Naive thymus-derived CD4-positive, alpha-beta T cell (primary cell): ENCODE measurements around the gene TAC4. TPM values are rescaled to one million over a fixed set of nuclear protein-coding genes. Genes with fewer than 3 reads are reported as not detected.

Experiments used
- ATAC-seq: fragments of 150-1000 bp; cut with Tn5 transposase; 2 replicates; pipeline ENCODE4 v1.10.0; 2021; ENCODE audit warnings: mild to moderate bottlenecking, moderate library complexity
- CTCF ChIA-PET: fragments of 350-600 bp; sonication (Branson Sonifier 250); formaldehyde crosslinking; loops from one replicate; lab custom pipeline; 2021; ENCODE audit warnings: antibody characterized with exemption; lab: Charles Lee
- POLR2A ChIA-PET: fragments of 350-600 bp; sonication (Branson Sonifier 250); formaldehyde crosslinking; loops from one replicate; lab custom pipeline; 2021; ENCODE audit warnings: antibody characterized with exemption, inconsistent platforms; lab: Charles Lee
- DNase-seq, 9 donors: peaks; one replicate each; pipeline versions ENCODE4 v3.0.0 to v3.0.0-alpha.2; 2020 to 2022; ENCODE audit warnings: mixed read lengths in 1 of 9
- H3K27ac ChIP-seq: one replicate; pipeline ENCODE4 v1.7.0; 2013; ENCODE audit warnings: mild to moderate bottlenecking, low read depth, low read length, moderate library complexity
- H3K27me3 ChIP-seq, 2 donors: one replicate each; pipeline ENCODE4 v1.7.0; 2013; ENCODE audit warnings: low read length in 2 of 2, mild to moderate bottlenecking in 2 of 2, moderate library complexity in 2 of 2; ENCODE audit not compliant: control insufficient read depth in 2 of 2, insufficient read depth in 2 of 2
- H3K36me3 ChIP-seq, 3 experiments: 1 replicate in 2 of 3; 2 replicates in 1 of 3; pipeline ENCODE4 v1.7.0; 2013; ENCODE audit warnings: low read length in 3 of 3, mild to moderate bottlenecking in 3 of 3, moderate library complexity in 1 of 3; ENCODE audit not compliant: insufficient read depth in 3 of 3, control insufficient read depth in 2 of 3
- H3K4me1 ChIP-seq, 2 donors: one replicate each; pipeline ENCODE4 v1.7.0; 2013; ENCODE audit warnings: low read length in 2 of 2, mild to moderate bottlenecking in 2 of 2, moderate library complexity in 1 of 2; ENCODE audit not compliant: control insufficient read depth in 2 of 2, insufficient read depth in 2 of 2
- H3K4me3 ChIP-seq: 2 replicates; pipeline ENCODE4 v1.7.0; 2013; ENCODE audit warnings: mild to moderate bottlenecking, low read length
- H3K9me3 ChIP-seq, 3 experiments: 1 replicate in 2 of 3; 2 replicates in 1 of 3; pipeline ENCODE4 v1.7.0; 2013; ENCODE audit warnings: low read length in 3 of 3; ENCODE audit not compliant: control insufficient read depth in 2 of 3
- H3K27ac Mint-ChIP-seq, 9 donors: one replicate each; pipeline ENCODE4 v1.8.0; 2020 to 2022; ENCODE audit warnings: mixed read lengths in 9 of 9, mild to moderate bottlenecking in 8 of 9, moderate library complexity in 5 of 9, inconsistent platforms in 2 of 9
- H3K27me3 Mint-ChIP-seq, 5 donors: one replicate each; pipeline ENCODE4 v1.8.0; 2021 to 2022; ENCODE audit warnings: mixed read lengths in 5 of 5, mild to moderate bottlenecking in 1 of 5
- H3K36me3 Mint-ChIP-seq, 5 donors: one replicate each; pipeline ENCODE4 v1.8.0; 2020 to 2022; ENCODE audit warnings: mixed read lengths in 5 of 5, mild to moderate bottlenecking in 3 of 5, inconsistent platforms in 1 of 5
- H3K4me1 Mint-ChIP-seq, 7 donors: one replicate each; pipeline ENCODE4 v1.8.0; 2020 to 2022; ENCODE audit warnings: mixed read lengths in 7 of 7, mild to moderate bottlenecking in 3 of 7, inconsistent platforms in 1 of 7
- H3K4me3 Mint-ChIP-seq, 10 donors: one replicate each; pipeline ENCODE4 v1.8.0; 2020 to 2022; ENCODE audit warnings: mild to moderate bottlenecking in 10 of 10, mixed read lengths in 10 of 10, moderate library complexity in 6 of 10, inconsistent platforms in 2 of 10
- H3K9me3 Mint-ChIP-seq, 11 donors: one replicate each; pipeline ENCODE4 v1.8.0; 2020 to 2022; ENCODE audit warnings: mixed read lengths in 11 of 11, mild to moderate bottlenecking in 4 of 11, inconsistent platforms in 1 of 11, moderate library complexity in 1 of 11
- intact Hi-C, 2 donors: fragments of 100-400 bp; cut with micrococcal nuclease; formaldehyde crosslinking; loops; one replicate each; pipeline ENCODE4 v1.15.1; 2023
- polyA plus RNA-seq, 2 donors: library from polyadenylated mRNA; unstranded; fragments of 300-500 nt; fragmentation: Illumina TruSeq; gene quantifications; one replicate each; pipeline ENCODE4 v1.2.3, GENCODE V29; 2021
- total RNA-seq, 6 experiments: library from RNA in 5 of 6; stranded (reverse) in 5 of 6; gene quantifications; 1 replicate in 5 of 6; 2 replicates in 1 of 6; pipeline ENCODE4 v1.2.3 and lab custom pipeline; 2021 to 2026

Gene TAC4
- total and polyA plus RNA-seq, 7 experiments from 2014 or later, result not detected

- Histone ChIP-seq H3K27me3 (no peaks in the 10 kb centered on the region), H3K4me3 (no peak overlapping the region), H3K27ac (no peak overlapping the region), H3K36me3 (no peaks in the 10 kb centered on the region), H3K9me3 (no peaks in the 10 kb centered on the region), H3K4me1 (peaks cover 0 to 22% of the 10 kb centered on the region in 2 donors)
- CTCF ChIA-PET, result interaction anchor here (1.1 kb wide), 1 partner anchor 127 kb away, joined by 3 read pairs; no protein-coding TSS in a partner anchor
- H3K27ac Mint-ChIP-seq, result peak overlapping the region in 2 of 9 donors; percentile 2 to 89
- DNase-seq, result no peak
- POLR2A ChIA-PET, result no interaction called here
- no peak for ATAC-seq
- H3K4me1 Mint-ChIP-seq, result peaks cover 14 to 32% (median 23%) of the 10 kb centered on the region in 7 donors
- H3K4me3 Mint-ChIP-seq, result no peak overlapping the region
- intact Hi-C loops, result no loop called here
- H3K9me3 Mint-ChIP-seq, result no peaks in the 10 kb centered on the region
- H3K36me3 Mint-ChIP-seq, result peaks cover 0 to 4% (median 0%) of the 10 kb centered on the region in 5 donors
- H3K27me3 Mint-ChIP-seq, result peaks cover 0 to 8% (median 0%) of the 10 kb centered on the region in 5 donors
Measured at GRCh38 chr17:49870298-49870697, 22.4 kb upstream of the TAC4 start.

- CTCF ChIA-PET, result interaction anchor here (1.5 kb wide), 1 partner anchor 128 kb away, joined by 4 read pairs; no protein-coding TSS in a partner anchor
- H3K27ac ChIP-seq, result no peak overlapping the region
Measured at GRCh38 chr17:49869038-49869374, 21.1 kb upstream of the TAC4 start.

GRCh38 chr17:49866882-49867413 lies 19.1 kb upstream of the TAC4 start:
- CTCF ChIA-PET, result interaction anchor here (1.7 to 2.3 kb wide), 2 partner anchors 129 to 131 kb away, joined by 7 to 8 read pairs; no protein-coding TSS in a partner anchor
- Mint-ChIP-seq H3K4me3 (no peak overlapping the region), H3K9me3 (no peaks in the 10 kb centered on the region), H3K4me1 (peaks cover 0 to 18% (median 3%) of the 10 kb centered on the region in 7 donors), H3K27ac (no peak overlapping the region), H3K36me3 (peaks cover 0 to 4% (median 0%) of the 10 kb centered on the region in 5 donors), H3K27me3 (peaks cover 0 to 13% (median 0%) of the 10 kb centered on the region in 5 donors)
- no peak overlapping the region for H3K27ac ChIP-seq
- POLR2A ChIA-PET, result no interaction called here
- H3K4me3 ChIP-seq, result no peak overlapping the region
- H3K4me1 ChIP-seq, result peaks cover 0 to under 1% of the 10 kb centered on the region in 2 donors
- intact Hi-C loops, result no loop called here
- ATAC-seq (no peak), DNase-seq (no peak)
- H3K36me3 ChIP-seq, result no peaks in the 10 kb centered on the region
- no peaks in the 10 kb centered on the region for H3K9me3 ChIP-seq
- no peaks in the 10 kb centered on the region for H3K27me3 ChIP-seq

More at GRCh38 chr17:49869038-49869374, 21.1 kb upstream of the TAC4 start:
- POLR2A ChIA-PET, result no interaction called here
- no peak for DNase-seq
- H3K9me3 ChIP-seq, result no peaks in the 10 kb centered on the region
- H3K27ac Mint-ChIP-seq, result peak overlapping the region in 1 of 9 donors; percentile 45
- no peaks in the 10 kb centered on the region for H3K27me3 ChIP-seq
- intact Hi-C loops, result no loop called here
- H3K4me3 ChIP-seq, result no peak overlapping the region
- H3K4me1 Mint-ChIP-seq, result peaks cover 14 to 32% (median 23%) of the 10 kb centered on the region in 7 donors
- H3K36me3 ChIP-seq, result no peaks in the 10 kb centered on the region
- no peaks in the 10 kb centered on the region for H3K9me3 Mint-ChIP-seq
- no peak overlapping the region for H3K4me3 Mint-ChIP-seq
- no peak for ATAC-seq
- H3K27me3 Mint-ChIP-seq, result peaks cover 0 to 8% (median 0%) of the 10 kb centered on the region in 5 donors
- peaks cover 0 to 4% (median 0%) of the 10 kb centered on the region in 5 donors for H3K36me3 Mint-ChIP-seq
- peaks cover 0 to 21% of the 10 kb centered on the region in 2 donors for H3K4me1 ChIP-seq

- H3K4me3 ChIP-seq, result no peak overlapping the region
- H3K27me3 ChIP-seq, result no peaks in the 10 kb centered on the region
- H3K36me3 ChIP-seq, result no peaks in the 10 kb centered on the region
- DNase-seq (no peak), ATAC-seq (no peak)
- CTCF ChIA-PET, result interaction anchor here (0.8 to 2.3 kb wide), 3 partner anchors 10 to 132 kb away, joined by 3 to 8 read pairs (median 7); no protein-coding TSS in a partner anchor
- intact Hi-C loops, result no loop called here
- Mint-ChIP-seq H3K9me3 (no peaks in the 10 kb centered on the region), H3K4me1 (peaks cover 2 to 22% (median 3%) of the 10 kb centered on the region in 7 donors), H3K36me3 (peaks cover 0 to 4% (median 0%) of the 10 kb centered on the region in 5 donors), H3K4me3 (no peak overlapping the region), H3K27ac (no peak overlapping the region), H3K27me3 (peaks cover 0 to 16% (median 4%) of the 10 kb centered on the region in 5 donors)
- POLR2A ChIA-PET, result no interaction called here
- no peak overlapping the region for H3K27ac ChIP-seq
- no peaks in the 10 kb centered on the region for H3K9me3 ChIP-seq
- no peaks in the 10 kb centered on the region for H3K4me1 ChIP-seq
Measured at GRCh38 chr17:49866019-49866380, 18.1 kb upstream of the TAC4 start.

GRCh38 chr17:49862781-49863331 lies 15.0 kb upstream of the TAC4 start:
- ChIA-PET CTCF (interaction anchor here (0.7 to 8.7 kb wide), 2 partner anchors 11 to 135 kb away, joined by 3 to 88 read pairs; no protein-coding TSS in a partner anchor), POLR2A (no interaction called here)
- Mint-ChIP-seq H3K9me3 (no peaks in the 10 kb centered on the region), H3K4me1 (peaks cover 0 to 9% (median 5%) of the 10 kb centered on the region in 7 donors), H3K4me3 (no peak overlapping the region), H3K27me3 (peaks cover 0 to 16% (median 6%) of the 10 kb centered on the region in 5 donors), H3K36me3 (no peaks in the 10 kb centered on the region), H3K27ac (no peak overlapping the region)
- H3K36me3 ChIP-seq, result no peaks in the 10 kb centered on the region
- no peak for ATAC-seq
- no peaks in the 10 kb centered on the region for H3K9me3 ChIP-seq
- no peaks in the 10 kb centered on the region for H3K27me3 ChIP-seq
- DNase-seq, result no peak
- H3K27ac ChIP-seq, result no peak overlapping the region
- intact Hi-C loops, result no loop called here
- no peaks in the 10 kb centered on the region for H3K4me1 ChIP-seq
- H3K4me3 ChIP-seq, result no peak overlapping the region

GRCh38 chr17:49861150-49861884 lies 13.4 kb upstream of the TAC4 start:
- H3K4me1 ChIP-seq, result no peaks in the 10 kb centered on the region
- no peak overlapping the region for H3K4me3 ChIP-seq
- DNase-seq, result peak in 8 of 9 donors; percentile 19 to 60 (median 42)
- no peaks in the 10 kb centered on the region for H3K9me3 Mint-ChIP-seq
- H3K36me3 ChIP-seq, result no peaks in the 10 kb centered on the region
- ChIA-PET POLR2A (interaction anchor here (1.1 kb wide), 1 partner anchor 137 kb away, joined by 4 read pairs; no protein-coding TSS in a partner anchor), CTCF (interaction anchor here (0.6 to 8.7 kb wide), 8 partner anchors 91 to 233 kb away, joined by 3 to 88 read pairs (median 3); partner anchors contain the start of gene DLX3)
- peaks cover 0 to 7% (median 5%) of the 10 kb centered on the region in 7 donors for H3K4me1 Mint-ChIP-seq
- no peaks in the 10 kb centered on the region for H3K36me3 Mint-ChIP-seq
- peak overlapping the region in 1 of 9 donors; percentile 4 for H3K27ac Mint-ChIP-seq
- no peaks in the 10 kb centered on the region for H3K9me3 ChIP-seq
- peaks cover 0 to 13% (median 6%) of the 10 kb centered on the region in 5 donors for H3K27me3 Mint-ChIP-seq
- no peak overlapping the region for H3K4me3 Mint-ChIP-seq
- no peaks in the 10 kb centered on the region for H3K27me3 ChIP-seq
- no peak overlapping the region for H3K27ac ChIP-seq
- peak; percentile 76 for ATAC-seq
- intact Hi-C loops, result loop anchor here (1.0 to 2.0 kb wide), 3 partner anchors 91 to 435 kb away; no protein-coding TSS in a partner anchor
